GM18520 (cell line): ENCODE measurements around the gene WBP2NL.
"Not testable (repeated sequence)": the region's sequence is repeated elsewhere in the genome, so short reads cannot be mapped to it uniquely, and the experiment has no call there.

Experiments
- ATAC-seq: cut with Tn5 transposase; IDR thresholded peaks from one replicate; pipeline ENCODE4 v1.9.1; 2021; ENCODE audit not compliant: unreplicated experiment

WBP2NL gene

GRCh38 chr22:41998361-41999261 lies at the start of gene WBP2NL:
Gene WBP2NL (plus strand): TSS chr22:41998788. CDS start chr22:41998819, 31 bp downstream.
- ATAC-seq, result peak; percentile 57

DNA sequence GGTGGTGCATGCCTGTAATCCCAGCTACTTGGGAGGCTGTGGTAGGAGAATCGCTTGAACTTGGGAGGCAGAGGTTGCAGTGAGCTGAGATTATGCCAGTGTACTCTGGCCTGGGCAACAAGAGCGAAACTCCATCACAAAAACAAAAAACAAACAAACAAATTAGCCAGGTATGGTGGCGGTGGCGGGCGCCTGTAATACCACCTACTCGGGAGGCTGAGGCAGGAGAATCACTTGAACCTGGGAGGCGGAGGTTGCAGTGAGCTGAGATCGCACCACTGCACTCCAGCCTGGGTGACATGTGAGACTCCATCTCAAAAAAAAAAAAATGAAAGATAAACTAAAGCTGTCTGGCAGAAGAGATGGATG lies 49.7 kb upstream of the WBP2NL start:
- not testable (repeated sequence) for ATAC-seq

GRCh38 chr22:41949297-41949965 lies 49.2 kb upstream of the WBP2NL start:
- no peak for ATAC-seq

GRCh38 chr22:41951898-41952474 lies 46.6 kb upstream of the WBP2NL start, which contains the start of gene SMIM45:
Gene SMIM45 (plus strand): TSS chr22:41952150.
- no peak for ATAC-seq

DNA sequence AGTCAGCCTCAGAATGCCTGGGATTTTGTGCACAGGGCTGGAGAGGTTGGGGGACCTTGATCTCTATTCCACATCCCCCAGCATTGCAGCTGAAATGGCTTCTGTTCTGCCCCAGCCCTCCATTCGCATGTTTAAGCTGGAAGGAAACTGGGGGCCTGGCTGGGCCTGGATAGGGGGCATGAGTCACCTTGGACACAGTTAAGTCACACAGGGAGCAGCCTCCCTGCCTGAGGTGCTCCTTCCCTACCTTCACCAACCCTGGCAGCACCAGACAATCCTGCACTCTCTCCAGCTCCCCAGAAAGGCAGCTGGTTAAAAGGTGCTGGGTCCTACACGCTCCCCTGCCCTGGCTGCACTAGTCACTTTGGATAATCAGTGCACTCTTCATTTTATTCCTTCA lies 45.9 kb upstream of the WBP2NL start:
- no peak for ATAC-seq

DNA sequence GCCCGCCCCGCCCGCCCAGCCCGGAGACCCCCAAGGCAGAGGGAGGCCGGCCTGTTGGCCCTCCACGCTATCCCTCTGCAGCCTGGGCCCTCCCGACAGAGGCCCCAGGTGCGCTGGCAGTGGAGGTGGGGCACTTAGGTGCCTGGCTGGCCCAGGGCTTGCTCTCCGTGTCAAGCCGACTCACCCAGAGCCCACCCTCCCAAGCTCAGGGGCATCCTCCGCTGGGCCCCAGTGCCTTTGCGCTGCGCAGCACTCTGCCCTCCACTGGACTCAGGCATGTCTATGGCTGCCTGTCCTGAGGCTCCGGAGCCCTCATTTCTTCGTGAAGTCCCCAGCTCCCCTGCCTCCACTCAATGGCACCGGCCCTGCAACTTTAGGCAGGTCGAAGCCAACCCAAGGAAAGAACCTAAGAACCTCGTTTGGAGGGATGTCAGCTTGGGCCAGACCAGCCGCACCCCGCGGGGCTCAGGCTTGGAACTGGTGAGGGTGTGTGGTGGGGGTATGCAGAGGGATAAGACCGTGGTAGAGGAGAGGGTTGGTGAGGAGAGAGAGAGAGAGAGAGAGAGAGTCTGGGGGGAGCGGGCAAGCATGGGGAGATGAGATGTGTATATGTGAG lies 40.5 kb upstream of the WBP2NL start:
- no peak for ATAC-seq

DNA sequence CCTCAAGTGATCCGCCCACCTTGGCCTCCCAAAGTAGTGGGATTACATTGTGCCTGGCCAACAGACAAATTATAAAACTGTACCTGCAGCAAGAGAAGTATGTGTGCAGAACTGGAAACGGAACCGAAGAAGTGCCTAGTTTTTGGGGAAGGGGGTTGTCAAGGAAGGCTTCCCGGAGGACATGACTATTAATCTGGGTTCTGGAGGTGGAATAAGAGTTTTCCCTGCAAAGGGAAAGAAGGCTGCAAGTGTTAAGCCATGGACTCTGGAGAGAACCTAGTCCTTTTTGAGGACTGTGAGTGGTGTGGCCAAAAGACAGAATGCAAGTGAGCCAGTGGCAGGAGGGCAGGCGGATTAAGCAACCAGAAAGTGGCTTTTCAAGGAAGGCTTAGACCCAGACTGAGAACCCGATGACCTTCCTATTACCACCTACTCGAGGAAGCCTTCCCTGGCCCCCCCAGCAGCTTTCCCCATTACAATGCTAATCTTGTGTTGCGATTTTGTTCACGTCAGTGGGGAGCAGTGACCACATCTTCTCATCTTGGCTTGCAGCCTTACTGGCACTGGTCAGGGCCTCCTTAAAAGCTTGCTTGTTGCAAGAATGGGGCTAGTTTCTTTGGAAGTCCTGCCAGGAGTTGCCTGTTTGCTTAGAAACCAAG lies 35.0 kb upstream of the WBP2NL start:
- ATAC-seq, result no peak

GRCh38 chr22:41964112-41964491 lies 34.5 kb upstream of the WBP2NL start:
- no peak for ATAC-seq

- no peak for ATAC-seq
Measured at GRCh38 chr22:41966225-41966606, 32.4 kb upstream of the WBP2NL start.

DNA sequence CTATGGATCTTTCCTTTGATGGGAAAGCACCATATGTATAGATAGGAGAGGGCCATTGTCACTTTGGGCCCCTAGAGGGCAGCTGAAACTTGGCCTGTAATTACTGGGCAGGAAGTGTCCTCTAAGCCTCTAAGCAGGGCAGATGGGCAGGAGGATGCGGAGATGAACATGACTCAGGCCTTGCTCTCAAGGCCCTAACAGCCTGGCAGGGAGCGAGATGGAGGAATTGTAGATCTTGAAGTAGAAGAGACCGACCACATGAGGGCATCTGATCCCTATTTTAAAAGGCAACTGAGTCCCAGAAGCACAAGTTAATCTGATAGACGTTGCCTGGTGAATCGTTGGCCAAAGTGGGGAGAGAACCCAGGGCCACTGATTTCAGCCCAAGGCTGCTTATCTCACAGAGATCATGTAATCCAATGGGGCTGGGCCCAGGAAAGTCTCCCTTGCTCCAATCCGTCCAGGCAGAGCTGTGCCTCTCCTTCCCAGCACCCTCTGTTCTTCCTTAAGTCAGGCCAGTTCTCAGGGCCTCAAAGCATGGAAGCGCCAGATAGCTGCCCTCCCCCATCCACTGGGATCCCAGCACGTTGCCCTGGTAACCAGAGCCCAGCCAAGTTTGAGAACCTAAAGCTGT lies 31.9 kb upstream of the WBP2NL start:
- ATAC-seq, result no peak

DNA sequence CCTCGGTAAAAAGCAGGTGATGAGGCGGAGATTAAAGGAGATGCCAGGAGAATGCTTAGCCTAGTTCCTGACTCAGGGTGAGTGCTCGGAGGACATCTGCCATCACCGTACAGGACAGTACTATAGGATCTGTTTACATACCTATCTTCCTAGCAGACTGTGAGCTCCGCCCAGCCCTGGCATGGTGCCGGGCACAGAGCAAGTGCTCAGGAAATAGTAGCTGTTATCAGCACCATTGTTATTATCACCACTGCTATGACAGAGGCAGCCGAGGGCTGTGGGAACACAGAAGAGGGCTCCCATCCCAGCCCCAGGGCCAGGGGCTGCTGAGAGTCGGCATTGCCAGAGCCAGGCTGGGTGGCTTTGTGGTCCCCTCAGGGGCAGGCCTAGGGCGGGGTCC lies 30.0 kb upstream of the WBP2NL start:
- ATAC-seq, result no peak

GRCh38 chr22:41969110-41969646 lies 29.4 kb upstream of the WBP2NL start, which contains the start of gene SEPTIN3:
Gene SEPTIN3 (plus strand): TSS chr22:41969443. CDS start chr22:41971493, 2,050 bp downstream.
- no peak for ATAC-seq

DNA sequence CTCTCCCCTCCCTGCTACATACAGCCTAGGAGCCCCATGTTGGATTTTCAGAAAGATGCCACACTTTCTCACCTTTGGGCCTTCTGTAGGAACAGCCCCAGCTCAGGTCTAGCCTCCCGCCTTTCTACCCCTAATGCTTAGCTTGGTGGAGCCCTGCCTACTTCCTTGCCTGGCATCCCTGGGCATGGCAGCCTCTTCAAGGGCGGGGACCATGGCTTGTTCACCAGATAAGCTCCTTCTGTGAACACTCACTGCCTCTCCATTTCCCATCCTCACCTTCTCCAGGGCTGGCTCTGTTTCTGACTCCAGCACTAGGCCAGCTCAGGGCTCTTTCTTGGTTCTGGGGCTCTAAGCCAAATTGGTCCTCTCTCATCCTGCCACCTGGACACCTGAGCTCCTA lies 28.0 kb upstream of the WBP2NL start:
- ATAC-seq, result no peak

GRCh38 chr22:41971431-41971830 lies 27.2 kb upstream of the WBP2NL start:
- no peak for ATAC-seq

GRCh38 chr22:41974691-41975290 lies 23.8 kb upstream of the WBP2NL start:
- ATAC-seq, result no peak

DNA sequence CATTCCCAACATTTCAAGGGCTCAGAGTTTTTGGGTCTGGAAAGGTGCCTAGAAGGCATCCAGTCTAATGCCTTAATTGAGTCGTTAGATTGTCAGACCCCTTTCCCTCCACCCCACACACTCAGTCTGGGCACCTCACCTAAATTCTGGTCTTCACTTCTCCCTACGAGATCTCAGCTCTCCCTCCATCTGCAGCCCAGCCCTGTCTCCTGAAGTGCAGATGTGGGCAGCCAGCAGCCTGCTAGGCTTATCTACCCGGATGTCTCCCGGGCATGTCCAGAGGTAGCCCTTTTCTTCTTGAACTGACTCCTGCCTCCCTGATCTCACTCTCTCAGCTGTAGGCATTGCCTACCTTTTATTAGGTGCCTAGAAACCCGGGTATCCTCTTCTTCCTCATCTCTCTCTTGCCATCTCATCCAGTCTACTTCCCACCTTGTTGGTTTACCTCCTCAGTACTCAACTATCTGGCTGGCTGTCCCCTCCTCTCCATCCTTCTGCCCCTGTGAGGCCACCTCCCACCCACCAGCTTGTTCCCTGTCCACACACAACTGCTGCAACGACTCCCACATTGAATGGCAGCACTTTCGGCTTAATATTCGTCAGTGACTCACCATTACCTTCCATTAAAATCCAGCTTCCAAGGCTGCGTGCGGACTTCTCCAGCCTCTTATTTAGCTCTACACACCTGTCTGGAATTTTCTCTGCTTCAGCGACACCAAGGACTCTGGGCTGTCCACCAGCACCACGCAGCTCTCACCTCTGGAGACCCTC lies 23.1 kb upstream of the WBP2NL start:
- no peak for ATAC-seq

DNA sequence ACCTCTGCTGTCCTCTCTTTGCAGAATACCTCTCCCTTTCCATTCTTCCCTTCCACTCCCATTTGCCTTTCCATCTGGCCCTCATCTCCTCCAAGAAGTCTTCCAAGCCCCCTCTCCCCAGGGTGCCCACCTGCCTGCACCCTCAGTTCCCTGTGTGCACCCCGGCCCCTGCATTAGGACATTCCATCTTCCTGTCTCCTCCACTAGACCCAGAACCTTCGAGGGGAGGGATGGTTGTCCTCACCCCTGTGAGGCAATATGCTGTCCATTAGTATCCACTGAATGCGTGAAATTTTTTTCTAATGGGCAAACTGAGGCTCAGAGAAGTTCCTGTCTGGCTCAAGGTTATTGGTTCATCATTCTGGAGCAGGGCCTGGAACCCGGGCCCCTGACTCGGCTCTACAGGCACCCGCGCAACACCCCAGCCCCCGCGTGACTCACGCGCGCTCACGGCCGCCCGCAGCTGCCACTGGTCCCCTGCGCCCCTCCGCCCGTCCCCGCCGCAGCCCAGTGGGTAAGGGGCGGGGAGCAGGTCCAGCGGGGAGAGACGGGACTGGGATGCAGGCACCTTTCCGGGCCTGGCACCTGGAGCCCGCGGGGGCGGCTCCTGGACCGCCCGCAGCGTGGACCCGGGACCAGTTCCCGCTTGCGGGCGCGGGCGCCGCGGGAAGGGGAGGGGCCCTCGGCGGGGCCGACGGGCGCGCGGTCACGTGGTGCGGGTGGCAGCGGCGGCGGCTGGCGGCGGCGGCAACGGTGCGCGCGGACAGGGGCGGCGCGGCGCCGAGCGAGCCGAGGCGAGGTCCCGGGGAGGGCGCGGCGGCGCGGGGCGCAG lies 22.3 kb upstream of the WBP2NL start:
- ATAC-seq, result no peak

- no peak for ATAC-seq
Measured at GRCh38 chr22:41976961-41977566, 21.5 kb upstream of the WBP2NL start.
